Suppressor macrophage treated with lipopolysaccharide for 4 hours (primary cell): ENCODE measurements around the gene MAST3.

Experiments used
- DNase-seq: peaks from one replicate; pipeline ENCODE4 v3.0.0-alpha.2; 2020

The MAST3 gene

DNA sequence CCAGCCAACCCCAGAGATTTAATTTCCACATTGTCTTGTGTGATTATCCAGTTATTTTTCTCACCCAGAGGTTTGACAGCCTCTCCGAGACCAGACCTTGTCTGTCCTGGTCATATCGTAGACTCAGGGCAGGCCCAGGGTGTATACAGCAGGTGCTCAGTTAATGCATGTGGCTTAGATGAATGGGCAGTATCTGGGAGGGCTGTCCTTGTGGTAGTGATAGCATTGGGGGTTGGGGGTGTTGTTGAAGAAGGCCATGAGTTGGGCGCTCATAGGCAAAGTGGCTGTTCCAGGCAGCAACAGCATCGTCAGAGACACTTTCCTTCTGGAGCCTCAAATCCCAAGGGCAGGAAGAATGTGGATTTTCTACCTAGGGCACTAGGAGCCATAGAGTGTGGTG is 16.9 kb downstream of the MAST3 start:
- no peak for DNase-seq

DNA sequence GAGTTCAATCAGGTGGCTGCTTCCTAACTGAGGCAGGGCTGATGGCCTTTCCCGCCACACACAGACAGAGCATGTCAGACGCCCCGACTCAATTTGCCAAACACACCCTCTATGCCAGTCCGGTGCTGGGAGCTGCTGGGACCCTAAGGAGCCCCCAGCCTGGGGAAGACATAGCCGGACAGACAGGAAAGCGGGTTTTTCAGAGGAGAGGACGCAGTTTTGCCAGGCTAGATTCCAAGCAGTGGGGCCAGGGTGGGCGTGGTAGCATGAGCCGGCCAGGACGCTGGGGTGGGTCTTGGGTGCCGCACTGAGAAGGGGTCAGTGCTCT is 19.8 kb downstream of the MAST3 start:
- no peak for DNase-seq

DNA sequence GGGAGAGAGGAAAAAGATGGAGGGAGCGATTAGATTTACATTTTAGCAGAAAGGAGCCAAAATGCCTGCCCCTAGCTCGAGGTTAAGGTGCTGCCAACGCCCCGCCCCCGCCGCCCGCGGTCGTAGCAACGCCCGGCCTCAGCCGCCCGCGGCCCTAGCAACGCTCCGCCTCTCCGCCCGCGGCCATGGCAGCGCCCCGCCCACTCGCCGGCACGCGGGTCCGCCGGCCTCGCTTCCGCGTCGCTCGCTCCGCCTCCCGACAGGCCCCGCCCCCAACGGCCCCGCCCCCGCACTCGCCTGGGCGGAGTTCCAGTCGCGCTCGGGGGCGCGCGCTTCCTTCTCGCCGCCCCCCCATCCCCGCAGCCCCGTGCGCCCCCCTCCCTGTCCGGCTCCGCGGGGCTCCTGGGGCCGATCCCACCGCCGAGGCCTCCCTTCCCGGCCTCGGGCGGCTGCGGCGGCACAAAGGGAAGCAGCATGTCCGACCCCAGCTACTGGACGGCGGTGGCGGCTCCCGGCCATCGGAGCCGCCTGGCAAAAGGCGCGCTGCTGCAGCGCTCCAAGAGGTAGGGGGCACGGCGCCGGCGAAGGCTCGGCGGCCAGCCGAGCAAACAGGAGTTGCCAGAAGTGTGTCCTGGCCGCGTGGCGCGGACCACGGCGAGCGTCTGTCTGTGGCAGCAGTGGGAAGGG is 20.3 kb downstream of the MAST3 start:
- peak; percentile 96 for DNase-seq

DNA sequence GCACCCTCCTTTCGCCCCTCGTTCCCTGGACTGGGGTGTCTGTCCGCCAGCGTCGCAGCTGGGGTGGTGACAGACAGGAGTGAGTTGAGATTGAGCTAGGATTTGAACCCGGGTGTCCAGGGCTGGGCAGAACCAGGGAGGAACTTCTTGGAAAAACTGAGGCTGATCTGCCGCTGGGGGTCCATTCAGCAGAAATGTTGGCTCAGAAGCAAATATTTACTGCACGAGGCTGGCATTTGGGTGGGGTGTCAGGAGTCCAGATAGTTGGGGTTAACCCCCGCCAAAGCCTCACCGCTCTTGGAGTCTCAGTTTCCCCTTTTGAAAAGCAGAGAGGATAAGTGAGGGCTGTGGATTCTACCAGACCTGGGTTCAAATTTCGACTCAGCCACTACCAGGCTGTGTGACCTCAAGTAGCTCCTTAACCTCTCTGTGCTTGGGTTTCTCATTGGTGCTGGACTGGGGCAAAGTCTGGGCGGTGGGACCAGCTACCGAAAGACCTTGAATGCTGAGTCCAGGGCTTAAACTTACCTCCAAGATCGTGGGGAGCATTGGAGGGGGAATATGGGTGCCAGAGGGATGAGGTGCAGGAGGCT is 20.9 kb downstream of the MAST3 start:
- no peak for DNase-seq

DNA sequence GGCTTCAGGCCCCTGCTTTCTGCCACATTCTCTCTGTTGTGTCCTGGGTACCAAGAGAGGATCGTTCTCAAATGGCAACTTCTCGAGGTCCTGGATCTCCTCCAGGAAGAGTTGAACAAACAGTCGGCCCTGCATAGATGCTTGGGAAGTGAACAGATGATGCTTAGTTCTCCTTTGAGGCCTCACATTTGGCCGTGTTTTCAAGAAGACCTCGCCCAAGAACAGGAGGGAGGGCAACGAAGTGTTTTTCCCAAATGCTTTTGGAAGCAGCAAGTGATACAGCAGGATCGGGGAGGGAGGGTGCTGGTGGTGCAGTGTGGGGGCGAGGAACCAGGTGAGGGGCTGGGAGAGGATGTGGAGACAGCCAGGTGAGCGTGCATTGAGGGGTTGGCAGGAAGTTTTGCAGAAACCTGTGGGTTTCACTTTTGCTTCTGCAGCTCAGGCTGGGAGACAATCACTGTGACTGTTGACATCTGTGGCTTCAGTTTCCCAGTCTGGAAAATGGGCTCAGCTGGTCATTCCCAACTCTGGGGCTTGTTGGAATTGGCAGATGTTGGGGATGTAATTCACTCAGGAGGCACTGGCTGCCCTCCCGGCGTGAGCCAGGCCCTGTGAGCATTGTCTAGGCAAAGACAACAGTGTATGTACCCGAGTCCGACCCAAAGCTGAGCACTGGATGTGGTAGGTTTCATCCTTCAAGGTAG is 21.6 kb downstream of the MAST3 start:
- no peak for DNase-seq

DNA sequence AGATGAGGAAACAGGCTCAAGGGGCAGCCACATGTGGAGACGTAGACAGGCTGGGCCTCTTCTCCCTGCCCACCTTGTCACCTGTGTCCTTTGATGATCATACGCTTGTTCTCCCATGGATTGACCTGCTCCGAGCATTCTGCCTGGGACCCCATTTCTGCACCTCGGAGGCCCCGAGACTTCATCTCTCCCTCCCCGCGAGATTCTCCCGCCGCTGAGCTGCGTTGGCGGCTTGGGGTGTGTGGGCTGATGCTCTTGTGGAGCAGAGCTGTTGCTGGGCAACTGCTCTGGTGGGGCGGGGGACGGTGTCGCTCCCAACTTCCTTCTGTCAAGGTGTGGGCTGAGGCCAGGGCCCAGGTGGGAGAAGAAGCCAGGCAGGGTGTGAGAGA is 22.1 kb downstream of the MAST3 start:
- no peak for DNase-seq

DNA sequence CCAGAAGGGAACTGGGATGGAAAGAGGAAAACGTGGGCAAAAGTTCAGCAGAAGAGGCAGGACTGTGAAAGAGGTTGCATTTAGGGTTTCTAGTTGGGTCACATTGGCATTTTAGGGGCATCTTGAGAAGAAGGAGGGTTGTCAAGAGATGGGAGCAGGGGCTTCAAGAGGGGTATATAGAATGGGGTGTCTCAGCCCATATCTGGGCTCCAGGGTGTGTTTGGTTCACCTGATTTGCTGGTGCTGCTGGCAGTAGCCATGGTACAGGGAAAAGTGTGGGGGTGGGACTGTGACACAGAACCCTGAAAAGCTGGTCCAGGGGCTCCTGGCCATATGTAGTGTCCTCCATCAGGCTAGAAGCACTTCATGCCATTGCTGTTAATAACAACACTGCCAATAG is 22.5 kb downstream of the MAST3 start:
- no peak for DNase-seq

DNA sequence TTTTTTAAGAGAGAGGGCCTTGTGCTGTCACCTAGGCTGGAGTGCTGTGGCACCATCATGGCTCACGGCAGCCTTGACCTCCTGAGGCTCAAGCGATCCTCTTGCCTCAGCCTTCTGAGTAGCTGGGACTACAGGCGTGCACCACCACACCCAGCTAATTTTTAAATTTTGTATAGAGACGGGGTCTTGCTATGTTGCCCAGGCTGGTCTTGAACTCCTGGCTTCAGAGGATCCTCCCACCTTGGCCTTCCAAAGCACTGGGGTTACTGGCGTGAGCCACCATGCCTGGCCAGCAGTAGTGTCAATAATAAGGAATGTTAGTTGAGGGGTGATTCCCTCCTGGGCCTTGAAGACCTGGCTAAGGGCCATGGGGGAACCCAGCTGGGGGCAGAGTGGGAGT is 23.6 kb downstream of the MAST3 start:
- DNase-seq, result no peak

DNA sequence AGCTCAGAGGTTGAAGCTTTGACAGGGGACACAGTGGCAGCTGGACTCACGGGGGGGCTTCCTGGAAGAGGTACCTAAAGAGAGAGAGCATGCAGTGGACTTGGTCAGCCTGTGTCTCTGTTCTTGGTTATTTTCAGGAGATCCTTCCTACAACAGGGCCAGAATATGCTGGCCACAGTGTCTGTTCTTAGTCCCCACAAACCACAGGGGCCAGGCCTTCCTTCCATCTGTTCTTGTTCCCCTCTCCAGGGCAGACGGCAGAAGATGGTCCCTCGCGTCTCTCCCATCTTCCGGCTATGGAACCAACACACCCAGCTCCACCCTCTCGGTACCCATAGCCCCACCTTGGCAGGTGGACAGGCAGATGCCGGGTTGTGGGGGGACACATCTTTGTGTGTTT is 24.8 kb downstream of the MAST3 start:
- no peak for DNase-seq

DNA sequence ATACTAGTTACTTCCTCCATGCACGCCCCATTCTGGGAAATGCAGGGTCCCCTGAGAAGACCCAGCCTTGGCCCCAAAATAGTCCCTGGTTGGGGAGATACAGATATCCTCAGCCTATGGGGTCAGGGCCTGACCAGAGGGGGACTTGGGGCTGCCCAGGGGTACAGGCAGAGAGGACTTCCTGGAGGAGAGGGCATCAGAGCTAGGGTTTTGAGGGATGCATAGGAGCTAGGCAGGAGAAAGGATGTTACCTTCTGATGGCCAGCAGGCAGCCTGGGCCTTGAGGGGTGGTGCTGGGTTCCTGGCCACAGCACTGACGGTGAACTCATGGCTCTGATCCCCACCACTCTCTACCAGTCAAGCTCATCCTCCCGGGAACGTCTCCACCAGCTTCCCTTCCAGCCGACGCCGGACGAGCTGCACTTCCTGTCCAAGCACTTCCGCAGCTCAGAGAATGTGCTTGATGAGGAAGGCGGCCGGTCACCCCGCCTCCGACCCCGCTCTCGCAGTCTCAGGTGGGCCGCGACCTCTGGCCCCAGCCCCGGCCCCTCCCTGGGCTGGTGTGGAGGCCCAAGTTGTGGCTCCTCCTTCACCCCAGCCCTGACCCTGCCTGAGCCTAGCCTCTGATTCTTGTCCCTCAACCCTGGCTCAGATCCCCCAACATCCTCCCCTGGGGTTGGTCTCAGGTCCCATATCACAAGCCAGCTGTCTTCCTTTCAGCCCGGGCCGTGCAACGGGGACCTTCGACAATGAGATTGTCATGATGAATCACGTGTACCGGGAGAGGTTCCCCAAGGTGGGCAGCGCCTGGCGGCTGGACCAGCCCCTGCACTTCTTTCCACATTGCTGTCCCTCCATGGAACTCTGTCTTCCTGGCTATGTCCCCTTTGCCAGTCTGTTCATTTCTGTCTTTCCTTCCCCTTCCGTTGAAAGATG is 25.6 kb downstream of the MAST3 start:
- DNase-seq, result no peak

DNA sequence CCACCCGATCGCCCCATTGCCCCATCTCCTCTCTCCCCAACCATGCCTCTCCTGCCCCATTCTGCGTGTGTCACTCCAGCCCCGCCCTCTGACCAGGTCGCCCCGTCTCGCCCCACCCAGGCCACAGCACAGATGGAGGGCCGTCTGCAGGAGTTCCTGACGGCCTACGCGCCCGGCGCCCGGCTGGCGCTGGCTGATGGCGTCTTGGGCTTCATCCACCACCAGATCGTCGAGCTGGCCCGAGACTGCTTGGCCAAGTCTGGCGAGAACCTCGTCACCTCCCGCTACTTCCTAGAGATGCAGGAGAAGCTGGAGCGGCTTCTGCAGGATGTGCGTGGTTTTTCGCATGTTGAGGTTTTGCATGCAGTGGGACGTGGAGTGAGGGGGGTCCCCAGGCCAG is 26.2 kb downstream of the MAST3 start:
- DNase-seq, result no peak

DNA sequence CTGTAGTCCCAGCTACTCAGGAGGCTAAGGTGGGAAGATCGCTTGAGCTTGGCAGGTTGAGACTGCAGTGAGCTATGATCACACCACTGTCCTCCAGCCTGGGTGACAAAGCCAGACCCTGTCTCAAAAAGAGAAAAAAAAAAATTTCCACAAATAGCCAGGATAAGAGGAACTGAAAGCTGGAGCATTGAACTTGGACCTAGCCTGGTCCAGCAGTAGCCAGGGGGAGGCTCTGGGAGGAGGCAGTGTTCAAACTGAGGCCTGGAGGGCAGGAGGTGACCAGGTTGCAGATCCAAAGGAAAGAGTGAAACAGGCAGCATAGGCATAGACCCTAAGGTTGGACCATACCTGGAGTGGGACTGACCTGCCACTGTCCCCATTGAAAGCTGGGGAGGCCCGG is 28.5 kb downstream of the MAST3 start:
- peak; percentile 57 for DNase-seq

DNA sequence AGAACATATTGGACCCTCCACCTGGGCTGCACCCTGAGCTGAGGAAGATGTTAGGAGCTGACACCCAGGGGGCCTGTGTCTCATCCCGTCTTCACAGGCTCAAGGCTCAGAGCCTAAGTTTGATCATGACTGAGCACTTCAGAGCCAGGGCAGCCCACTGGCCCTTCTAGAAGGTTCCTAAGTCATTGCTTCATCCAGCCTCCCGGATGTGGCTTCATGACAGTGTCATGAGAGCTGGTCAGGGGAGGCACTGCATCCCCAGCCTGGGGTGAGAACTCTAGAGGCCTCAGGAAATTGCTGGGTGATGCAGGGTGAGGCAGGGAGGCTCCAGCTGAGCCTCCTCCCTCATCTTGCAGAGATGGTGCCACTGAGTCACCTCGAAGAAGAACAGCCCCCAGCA is 30.5 kb downstream of the MAST3 start:
- DNase-seq, result peak; percentile 51

DNA sequence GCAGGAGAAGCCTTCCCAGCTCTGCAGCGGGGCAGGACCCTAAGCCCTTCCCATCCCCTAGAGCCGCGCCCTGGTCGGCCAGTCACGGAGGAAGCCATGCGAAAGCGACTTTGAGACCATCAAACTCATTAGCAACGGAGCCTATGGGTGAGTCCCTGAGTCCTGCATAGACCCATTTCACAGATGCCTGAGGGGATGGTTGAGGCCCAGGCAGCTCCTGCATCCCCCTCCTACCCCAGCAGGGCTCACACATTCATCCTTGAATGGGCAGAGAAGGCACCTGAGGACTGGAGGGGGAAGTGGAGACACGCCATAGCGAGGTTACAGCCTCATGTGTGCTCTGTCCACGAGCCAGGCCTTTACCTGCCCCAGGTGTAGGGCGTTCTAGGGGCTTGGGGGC is 31.2 kb downstream of the MAST3 start:
- DNase-seq, result no peak

DNA sequence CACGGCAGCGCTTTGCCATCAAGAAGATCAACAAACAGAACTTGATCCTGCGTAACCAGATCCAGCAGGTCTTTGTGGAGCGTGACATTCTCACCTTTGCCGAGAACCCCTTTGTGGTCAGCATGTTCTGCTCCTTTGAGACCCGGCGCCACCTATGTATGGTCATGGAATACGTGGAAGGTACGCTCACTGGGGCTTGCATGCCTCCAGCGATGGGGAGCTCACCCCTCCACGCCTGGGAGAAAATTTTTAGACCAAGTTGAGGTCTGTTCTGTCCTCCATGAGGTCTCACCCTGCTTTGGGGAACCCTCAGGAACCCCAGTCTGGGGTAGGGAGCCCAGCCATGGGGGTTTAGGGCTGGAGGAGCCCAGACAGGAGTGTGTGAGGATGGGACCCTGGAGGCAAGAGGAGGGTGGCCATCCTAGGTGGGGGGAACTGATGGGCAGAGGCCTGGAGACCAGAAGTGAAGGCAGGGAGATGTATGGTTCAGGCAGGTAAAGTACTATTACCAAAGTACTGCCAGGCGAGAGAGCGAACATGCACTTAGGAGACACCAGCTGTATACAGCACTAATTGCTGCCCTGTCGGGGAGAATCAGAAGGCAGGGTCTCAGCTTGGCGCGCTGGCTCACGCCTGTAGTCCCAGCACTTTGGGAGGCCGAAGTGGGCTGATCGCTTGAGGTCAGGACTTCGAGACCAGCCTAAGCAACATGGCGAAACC is 33.1 kb downstream of the MAST3 start:
- DNase-seq, result no peak

DNA sequence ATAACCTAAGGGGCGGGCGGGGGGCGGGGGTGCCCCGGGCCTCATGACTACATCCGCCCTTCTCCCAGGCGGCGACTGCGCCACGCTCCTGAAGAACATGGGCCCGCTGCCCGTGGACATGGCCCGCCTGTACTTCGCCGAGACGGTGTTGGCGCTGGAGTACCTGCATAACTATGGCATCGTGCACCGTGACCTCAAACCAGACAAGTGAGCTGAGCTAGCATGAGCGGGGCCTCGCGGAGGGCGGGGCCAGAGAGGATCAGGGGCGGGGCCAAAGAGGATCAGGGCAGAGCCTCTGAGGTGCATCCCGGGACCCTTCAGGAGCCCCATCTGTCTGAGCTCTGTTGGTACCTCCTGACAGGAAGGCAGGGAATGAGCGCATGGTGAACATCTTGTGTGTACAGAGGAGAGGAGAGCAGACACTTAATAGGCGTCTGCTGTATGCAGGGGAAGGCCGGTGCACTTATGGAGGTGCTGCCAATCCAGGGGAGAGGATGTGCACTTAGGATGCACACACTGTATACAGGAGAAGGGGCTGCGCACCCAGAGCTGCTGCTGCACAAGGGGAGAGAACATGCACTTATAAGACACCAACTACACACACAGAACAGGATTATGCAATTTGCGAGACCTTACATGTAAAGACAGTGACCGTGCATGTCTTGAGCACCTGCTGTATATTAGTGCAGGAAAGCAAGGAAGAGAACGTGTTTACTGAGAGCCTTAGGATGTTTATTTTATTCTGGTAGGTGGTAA is 34.4 kb downstream of the MAST3 start:
- no peak for DNase-seq

DNA sequence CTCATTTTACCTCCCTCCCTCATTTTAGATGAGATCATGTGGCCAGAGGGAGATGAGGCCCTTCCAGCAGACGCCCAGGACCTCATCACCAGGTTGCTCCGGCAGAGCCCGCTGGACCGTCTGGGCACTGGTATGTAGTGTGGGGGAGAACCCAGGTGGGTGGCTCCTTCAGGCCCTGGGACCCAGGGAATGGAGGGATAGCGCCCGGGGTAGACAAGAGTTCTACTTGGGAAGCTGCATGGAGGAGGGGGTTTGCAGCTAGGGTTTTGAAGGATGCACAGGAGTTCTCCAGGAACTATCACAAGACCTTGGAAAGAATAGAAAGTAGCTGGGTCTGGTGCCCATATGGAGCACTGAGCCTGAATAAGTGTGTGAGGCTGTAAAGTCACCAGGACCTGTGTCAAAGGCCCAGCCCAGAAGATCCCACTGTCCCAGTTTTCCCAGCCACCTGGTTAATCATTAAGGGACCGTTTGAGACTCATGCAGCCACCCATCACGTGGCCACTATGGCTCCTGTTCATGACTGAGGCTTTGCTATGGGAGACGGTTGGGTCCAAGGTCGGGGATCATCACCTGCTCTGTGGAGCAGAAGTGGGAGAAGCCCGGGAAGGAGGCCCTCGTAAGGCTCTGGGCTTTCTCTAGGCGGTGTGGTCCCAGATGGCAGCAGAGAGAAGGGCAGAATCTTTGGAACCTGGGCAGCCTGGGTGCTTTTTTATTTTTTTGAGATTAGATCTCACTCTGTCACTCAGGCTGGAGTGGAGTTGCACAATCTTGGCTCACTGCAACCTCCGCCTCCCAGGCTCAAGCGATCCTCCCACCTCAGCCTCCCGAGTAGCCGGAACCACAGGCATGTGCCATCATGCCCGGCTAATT is 38.4 kb downstream of the MAST3 start:
- no peak for DNase-seq

DNA sequence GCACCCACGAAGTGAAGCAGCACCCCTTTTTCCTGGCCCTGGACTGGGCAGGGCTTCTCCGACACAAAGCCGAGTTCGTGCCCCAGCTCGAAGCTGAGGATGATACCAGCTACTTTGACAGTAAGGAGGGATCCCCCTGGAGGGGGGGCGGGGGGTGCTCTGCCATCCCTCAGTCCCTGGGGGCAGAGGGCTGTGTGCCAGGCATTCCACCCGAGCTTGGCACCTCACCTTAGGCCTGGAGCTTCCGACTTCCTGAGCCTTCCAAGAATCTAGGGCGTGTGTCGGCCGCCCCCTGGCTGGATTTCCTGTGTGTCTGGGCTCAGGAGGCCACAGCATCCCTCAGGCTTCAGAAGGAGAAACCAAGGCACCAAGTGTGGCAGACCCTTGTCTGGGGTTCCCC is 39.7 kb downstream of the MAST3 start:
- DNase-seq, result no peak

DNA sequence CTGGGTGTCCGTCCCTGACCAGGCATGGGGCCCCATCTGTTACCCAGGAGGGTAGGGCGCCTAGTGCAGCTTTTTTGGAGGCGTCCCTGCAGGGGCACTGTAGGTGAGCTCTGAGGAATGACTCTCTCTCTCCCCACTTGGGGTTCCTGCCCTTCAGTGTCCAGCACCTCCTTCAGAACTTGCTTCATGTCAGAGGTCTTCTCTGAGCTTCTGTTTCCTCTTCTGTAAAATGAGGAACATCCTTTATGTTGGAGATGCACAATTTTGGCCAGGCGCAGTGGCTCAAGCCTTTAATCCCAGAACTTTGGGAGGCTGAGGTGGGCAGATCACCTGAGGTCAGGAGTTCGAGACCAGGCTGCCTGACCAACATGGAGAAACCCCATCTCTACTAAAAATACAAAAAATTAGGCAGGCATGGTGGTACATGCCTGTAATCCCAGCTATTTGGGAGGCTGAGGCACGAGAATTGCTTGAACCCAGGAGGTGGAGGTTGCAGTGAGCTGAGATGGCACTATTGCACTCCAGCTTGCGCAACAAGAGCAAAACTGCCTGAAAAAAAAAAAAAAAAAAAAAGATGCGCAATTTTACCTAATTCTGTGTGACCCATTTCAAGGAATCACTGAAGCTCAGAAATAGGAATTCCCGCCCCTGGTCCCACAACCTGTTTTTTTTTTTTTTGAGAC is 40.2 kb downstream of the MAST3 start:
- no peak for DNase-seq

DNA sequence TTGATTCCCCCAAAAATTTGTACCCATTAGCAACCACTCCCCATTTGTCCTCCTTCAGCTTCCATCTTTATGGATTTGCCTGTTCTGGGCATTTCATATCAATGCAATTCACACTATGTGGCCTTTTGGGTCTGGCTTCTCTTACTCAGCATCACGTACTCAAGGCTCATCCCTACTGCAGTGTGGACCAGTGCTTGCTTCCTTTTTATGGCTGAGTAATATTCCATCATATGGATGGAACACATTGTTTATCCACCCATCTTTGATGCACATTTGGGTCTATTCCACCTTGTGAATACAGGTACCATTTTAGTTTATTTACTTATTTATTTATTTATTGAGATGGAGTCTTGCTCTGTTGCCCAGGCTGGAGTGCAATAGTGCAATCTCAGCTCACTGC is 42.9 kb downstream of the MAST3 start:
- DNase-seq, result no peak

DNA sequence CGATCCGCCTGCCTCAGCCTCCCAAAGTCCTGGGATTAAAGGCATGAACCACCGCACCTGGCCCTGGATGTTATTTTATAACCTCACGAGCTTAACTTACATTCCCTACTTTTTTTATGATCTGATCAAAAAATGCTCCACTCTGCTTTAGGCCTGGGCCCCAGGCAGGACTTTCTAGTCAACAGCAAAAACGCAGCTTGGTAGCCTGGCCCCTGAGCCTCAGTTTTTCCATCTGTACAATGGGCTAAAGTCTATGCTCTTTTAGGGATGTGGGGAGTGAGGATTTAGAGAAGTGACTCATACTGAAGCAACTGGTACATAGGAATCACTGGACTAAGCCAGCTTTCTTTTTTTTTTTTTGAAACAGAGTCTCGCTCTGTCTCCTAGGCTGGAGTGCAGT is 43.5 kb downstream of the MAST3 start:
- no peak for DNase-seq
